ENCODE data around the gene CD33. TPM values are rescaled to one million over a fixed set of nuclear protein-coding genes. Genes with fewer than 3 reads are reported as not detected.

Gene CD33
- total RNA-seq, 1 donor from 2014 or later, result 32.0 TPM

DNA sequence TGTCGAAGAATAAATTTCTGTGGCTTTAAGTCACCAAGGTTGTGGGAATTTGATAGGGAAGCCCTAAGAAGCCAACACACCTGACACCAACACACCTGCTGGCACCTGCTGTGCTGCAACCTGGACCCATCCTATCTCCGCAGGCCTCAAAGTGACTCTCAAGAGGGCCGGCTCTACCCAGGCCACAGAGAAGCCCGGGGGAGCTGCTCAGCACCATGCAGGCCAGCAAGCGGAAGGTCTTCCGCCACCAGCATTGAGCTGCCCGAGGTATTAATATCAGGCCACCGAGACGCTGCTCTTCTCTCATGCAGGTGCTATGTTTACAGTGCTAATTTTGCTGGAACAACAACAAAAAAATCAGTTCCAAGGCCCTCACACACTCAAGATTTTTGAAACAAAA lies 32.2 kb upstream of the CD33 start:
- H3K4me1 ChIP-seq, result no peaks in the 10 kb centered on the region
- ATAC-seq, result no peak
- H3K9me3 ChIP-seq, result no peaks in the 10 kb centered on the region
- no peak overlapping the region for H3K4me3 ChIP-seq
- no peaks in the 10 kb centered on the region for H3K36me3 ChIP-seq
- TF ChIP-seq, protein P1, sequence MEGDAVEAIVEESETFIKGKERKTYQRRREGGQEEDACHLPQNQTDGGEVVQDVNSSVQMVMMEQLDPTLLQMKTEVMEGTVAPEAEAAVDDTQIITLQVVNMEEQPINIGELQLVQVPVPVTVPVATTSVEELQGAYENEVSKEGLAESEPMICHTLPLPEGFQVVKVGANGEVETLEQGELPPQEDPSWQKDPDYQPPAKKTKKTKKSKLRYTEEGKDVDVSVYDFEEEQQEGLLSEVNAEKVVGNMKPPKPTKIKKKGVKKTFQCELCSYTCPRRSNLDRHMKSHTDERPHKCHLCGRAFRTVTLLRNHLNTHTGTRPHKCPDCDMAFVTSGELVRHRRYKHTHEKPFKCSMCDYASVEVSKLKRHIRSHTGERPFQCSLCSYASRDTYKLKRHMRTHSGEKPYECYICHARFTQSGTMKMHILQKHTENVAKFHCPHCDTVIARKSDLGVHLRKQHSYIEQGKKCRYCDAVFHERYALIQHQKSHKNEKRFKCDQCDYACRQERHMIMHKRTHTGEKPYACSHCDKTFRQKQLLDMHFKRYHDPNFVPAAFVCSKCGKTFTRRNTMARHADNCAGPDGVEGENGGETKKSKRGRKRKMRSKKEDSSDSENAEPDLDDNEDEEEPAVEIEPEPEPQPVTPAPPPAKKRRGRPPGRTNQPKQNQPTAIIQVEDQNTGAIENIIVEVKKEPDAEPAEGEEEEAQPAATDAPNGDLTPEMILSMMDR (IDR thresholded peaks at IDR 0.05), result no peak
- intact Hi-C loops (cut with DNase I), result no loop called here
- H3K27ac ChIP-seq, result no peak overlapping the region
- no peaks in the 10 kb centered on the region for H3K27me3 ChIP-seq (ENCODE audit: low read depth)
- DNase-seq, result no peak

DNA sequence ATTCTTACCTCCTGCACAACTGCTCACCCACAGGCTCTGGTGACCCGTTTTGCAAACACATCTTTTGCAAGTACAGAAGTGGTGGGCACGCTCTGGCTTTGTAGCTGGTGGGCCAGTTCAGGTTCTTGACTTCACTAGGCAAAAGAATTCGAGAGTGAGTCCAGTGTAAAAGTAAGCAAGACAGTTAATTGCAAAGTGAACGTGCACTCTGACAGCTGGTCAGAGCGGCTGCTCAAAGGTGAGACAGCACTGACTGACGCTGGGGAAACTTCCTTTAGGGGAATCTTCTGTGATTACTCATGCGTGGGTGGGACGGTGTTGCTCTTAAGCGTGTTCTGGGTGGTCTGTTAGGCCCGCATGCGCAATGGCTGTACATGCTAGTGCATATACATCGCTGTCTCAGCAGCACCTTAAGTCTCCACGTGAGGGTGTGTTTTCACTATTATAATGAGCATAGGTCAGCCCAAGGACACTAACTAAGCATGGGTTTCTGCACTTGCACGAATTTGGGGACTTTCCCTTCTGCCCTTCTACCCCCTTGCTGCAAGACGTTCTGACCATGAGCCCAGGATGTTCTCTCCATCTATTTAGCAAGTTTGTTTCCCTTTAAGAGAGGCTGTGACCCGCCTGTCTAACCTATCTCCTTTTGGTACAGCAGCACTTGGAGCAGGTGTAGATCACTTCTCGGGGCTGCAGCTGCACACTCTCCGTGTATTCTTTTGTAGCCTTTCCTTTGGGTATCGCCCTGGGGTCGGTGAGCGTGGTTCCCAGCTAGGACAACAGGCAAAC lies 30.2 kb upstream of the CD33 start:
- Histone ChIP-seq H3K36me3 (no peaks in the 10 kb centered on the region), H3K9me3 (no peaks in the 10 kb centered on the region), H3K4me3 (no peak overlapping the region), H3K27ac (no peak overlapping the region), H3K27me3 (ENCODE audit: low read depth) (peaks cover 14% of the 10 kb centered on the region), H3K4me1 (no peaks in the 10 kb centered on the region)
- no peak for ATAC-seq
- no peak for DNase-seq
- intact Hi-C loops (cut with DNase I), result no loop called here
- TF ChIP-seq, protein P1 (IDR thresholded peaks at IDR 0.05), result no peak

DNA sequence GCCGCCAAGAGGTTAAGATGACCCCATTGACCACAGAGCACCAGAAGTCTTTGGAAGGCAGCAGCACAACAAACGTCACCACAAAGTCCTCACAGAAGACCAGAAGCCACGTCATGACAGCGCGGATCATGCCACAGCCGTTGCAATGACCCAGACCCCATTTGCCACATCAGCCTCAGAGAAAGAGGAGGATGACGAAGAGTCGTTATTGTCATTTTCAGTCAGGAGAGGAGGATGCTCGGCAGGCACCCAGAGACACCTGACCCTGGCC lies 29.6 kb upstream of the CD33 start:
- intact Hi-C loops (cut with DNase I), result no loop called here
- Histone ChIP-seq H3K27ac (no peak overlapping the region), H3K4me3 (no peak overlapping the region), H3K27me3 (ENCODE audit: low read depth) (peaks cover 17% of the 10 kb centered on the region), H3K9me3 (no peaks in the 10 kb centered on the region), H3K4me1 (no peaks in the 10 kb centered on the region), H3K36me3 (no peaks in the 10 kb centered on the region)
- DNase-seq, result no peak
- TF ChIP-seq, protein P1 (IDR thresholded peaks at IDR 0.05), result no peak
- no peak for ATAC-seq

DNA sequence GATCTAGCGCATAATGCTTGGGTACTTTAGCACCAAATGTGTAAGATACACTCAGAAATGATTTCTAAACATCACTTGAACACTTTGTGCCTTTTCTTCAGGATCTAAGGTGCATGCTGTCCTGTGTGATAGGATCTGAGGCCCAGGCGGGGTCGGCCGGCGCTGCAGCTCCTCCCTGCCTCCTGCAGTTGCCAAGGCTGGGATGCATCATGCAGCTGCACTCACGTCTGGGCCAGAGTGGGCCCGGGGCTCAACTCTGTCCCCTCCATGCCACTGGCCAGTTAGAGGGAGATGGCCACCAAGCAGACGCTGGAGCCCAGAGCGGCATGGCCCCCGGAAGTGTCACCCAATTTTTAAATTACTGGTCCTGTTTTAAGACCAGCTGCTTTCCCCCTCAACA lies 29.3 kb upstream of the CD33 start:
- H3K27ac ChIP-seq, result no peak overlapping the region
- no peaks in the 10 kb centered on the region for H3K9me3 ChIP-seq
- H3K27me3 ChIP-seq (ENCODE audit: low read depth), result peaks cover 17% of the 10 kb centered on the region
- no peak for DNase-seq
- H3K4me3 ChIP-seq, result no peak overlapping the region
- ATAC-seq, result no peak
- no peaks in the 10 kb centered on the region for H3K4me1 ChIP-seq
- no peaks in the 10 kb centered on the region for H3K36me3 ChIP-seq
- TF ChIP-seq, protein P1 (IDR thresholded peaks at IDR 0.05), result no peak
- intact Hi-C loops (cut with DNase I), result no loop called here

DNA sequence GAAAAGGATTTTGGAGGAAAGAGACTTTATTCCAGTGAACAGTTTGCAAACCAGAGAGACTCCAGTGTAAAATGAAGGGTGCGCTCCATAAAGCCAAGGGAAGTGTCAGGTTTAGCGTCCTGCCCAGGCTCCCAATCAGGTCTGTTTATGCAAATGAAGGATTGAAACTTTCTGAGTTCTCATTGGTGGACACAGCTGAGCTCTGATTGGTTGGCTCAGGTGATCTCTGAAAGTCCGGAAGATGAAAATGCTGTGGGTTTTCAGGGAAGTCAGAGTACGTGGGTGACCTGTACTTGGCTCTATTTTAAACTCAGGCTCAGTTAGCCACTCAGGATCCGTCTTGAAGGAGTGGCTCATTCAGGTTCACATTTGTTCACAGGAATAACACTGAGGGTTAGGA lies 28.7 kb upstream of the CD33 start:
- intact Hi-C loops (cut with DNase I), result no loop called here

More for the DNA sequence above, 28.7 kb upstream of the CD33 start:
- Histone ChIP-seq H3K4me1 (no peaks in the 10 kb centered on the region), H3K27me3 (ENCODE audit: low read depth) (peaks cover 20% of the 10 kb centered on the region), H3K9me3 (no peaks in the 10 kb centered on the region), H3K36me3 (no peaks in the 10 kb centered on the region), H3K4me3 (no peak overlapping the region), H3K27ac (no peak overlapping the region)
- DNase-seq (no peak), ATAC-seq (no peak)
- TF ChIP-seq, protein P1 (IDR thresholded peaks at IDR 0.05), result no peak
